Measurements from ENCODE around the gene DNAL4.

DNA sequence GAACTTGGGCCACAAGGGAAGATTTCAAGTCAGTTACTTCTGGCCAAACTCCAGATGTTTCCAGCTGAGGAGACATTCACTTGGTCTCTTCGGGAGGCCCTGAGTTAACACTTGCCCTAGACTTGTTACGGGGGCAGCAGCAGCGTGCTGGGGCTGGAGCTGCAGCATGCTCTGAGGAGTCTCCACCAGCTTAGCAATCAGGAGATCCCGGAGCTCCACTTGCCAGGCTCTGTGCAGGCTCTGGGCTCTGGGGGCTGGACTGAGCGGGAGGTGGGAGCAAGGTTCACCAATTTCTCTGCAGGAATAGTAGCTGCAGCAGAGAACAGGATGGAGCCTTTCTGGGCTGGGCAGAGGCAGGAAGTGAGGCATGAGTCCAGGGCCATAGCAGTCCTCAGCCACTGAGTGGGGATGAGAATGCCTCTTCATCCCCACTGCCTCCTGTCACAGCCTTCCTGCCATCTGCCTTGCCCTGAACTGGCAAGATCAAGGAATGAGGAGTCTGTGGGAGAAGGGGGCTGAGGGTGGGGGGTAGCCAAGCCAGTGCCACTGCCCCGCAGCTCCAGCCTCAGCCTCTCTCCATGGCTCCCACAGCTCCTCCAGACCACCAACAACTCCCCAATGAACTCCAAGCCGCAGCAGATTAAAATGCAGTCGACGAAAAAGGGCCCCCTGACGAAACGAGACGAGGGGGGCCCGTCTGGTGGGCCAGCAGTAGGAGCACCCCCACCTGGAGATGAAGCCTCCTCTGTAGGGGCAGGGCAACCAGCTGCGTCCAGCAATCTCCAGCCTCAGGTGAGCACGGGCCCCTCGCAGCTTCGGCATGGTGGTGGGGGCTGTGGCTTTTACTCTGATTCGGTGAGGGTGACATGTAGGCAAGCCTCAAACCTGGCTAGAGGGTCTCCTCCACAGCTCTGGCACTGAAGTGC is 64.8 kb downstream of the DNAL4 start:
- TF ChIP-seq, protein P1, sequence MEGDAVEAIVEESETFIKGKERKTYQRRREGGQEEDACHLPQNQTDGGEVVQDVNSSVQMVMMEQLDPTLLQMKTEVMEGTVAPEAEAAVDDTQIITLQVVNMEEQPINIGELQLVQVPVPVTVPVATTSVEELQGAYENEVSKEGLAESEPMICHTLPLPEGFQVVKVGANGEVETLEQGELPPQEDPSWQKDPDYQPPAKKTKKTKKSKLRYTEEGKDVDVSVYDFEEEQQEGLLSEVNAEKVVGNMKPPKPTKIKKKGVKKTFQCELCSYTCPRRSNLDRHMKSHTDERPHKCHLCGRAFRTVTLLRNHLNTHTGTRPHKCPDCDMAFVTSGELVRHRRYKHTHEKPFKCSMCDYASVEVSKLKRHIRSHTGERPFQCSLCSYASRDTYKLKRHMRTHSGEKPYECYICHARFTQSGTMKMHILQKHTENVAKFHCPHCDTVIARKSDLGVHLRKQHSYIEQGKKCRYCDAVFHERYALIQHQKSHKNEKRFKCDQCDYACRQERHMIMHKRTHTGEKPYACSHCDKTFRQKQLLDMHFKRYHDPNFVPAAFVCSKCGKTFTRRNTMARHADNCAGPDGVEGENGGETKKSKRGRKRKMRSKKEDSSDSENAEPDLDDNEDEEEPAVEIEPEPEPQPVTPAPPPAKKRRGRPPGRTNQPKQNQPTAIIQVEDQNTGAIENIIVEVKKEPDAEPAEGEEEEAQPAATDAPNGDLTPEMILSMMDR (IDR thresholded peaks at IDR 0.05; ENCODE audit: low read depth, low read length) = no peak
- no peak for TF ChIP-seq MYC (IDR thresholded peaks at IDR 0.05; ENCODE audit: low read depth, low read length)
- TF ChIP-seq, protein P2, sequence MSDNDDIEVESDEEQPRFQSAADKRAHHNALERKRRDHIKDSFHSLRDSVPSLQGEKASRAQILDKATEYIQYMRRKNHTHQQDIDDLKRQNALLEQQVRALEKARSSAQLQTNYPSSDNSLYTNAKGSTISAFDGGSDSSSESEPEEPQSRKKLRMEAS (IDR thresholded peaks at IDR 0.05; ENCODE audit: low read depth, low read length) = no peak

Data from NB4 (cell line).